AG20443 (cell line): ENCODE data around the gene DEPP1.

Experiments used
- DNase-seq: peaks from one replicate; pipeline ENCODE4 v3.0.0; 2012; ENCODE audit warnings: low spot score, mixed read lengths

The DEPP1 gene

GRCh38 chr10:44993922-44994751, 15.5 kb upstream of the DEPP1 start:
- DNase-seq, result no peak

- no peak for DNase-seq
Observed at GRCh38 chr10:44993226-44993921, 14.8 kb upstream of the DEPP1 start.

GRCh38 chr10:44992732-44993225, 14.2 kb upstream of the DEPP1 start:
- no peak for DNase-seq

GRCh38 chr10:44992070-44992731, 13.6 kb upstream of the DEPP1 start:
- no peak for DNase-seq

- DNase-seq, result no peak
Observed at GRCh38 chr10:44991571-44991970, 13.0 kb upstream of the DEPP1 start.

- no peak for DNase-seq
Observed at GRCh38 chr10:44990965-44991364, 12.4 kb upstream of the DEPP1 start.

GRCh38 chr10:44990302-44990655, 11.7 kb upstream of the DEPP1 start:
- no peak for DNase-seq

- DNase-seq, result no peak
Observed at GRCh38 chr10:44989597-44990301, 11.1 kb upstream of the DEPP1 start.

GRCh38 chr10:44988957-44989585, 10.5 kb upstream of the DEPP1 start:
- DNase-seq, result no peak

- no peak for DNase-seq
Observed at GRCh38 chr10:44986670-44987069, 8.1 kb upstream of the DEPP1 start.

- no peak for DNase-seq
Observed at GRCh38 chr10:44986179-44986578, 7.6 kb upstream of the DEPP1 start.

GRCh38 chr10:44985175-44985681, 6.6 kb upstream of the DEPP1 start:
- no peak for DNase-seq

GRCh38 chr10:44984671-44985101, 6.1 kb upstream of the DEPP1 start:
- DNase-seq, result no peak

GRCh38 chr10:44983895-44984278, 5.3 kb upstream of the DEPP1 start:
- no peak for DNase-seq

GRCh38 chr10:44983066-44983894, 4.7 kb upstream of the DEPP1 start:
- DNase-seq, result no peak

- no peak for DNase-seq
Observed at GRCh38 chr10:44982496-44982895, 3.9 kb upstream of the DEPP1 start.

GRCh38 chr10:44982114-44982460, 3.5 kb upstream of the DEPP1 start:
- DNase-seq, result no peak

GRCh38 chr10:44981172-44982113, 2.8 kb upstream of the DEPP1 start:
- DNase-seq, result peak; percentile 87
